GM12892 (cell line): ENCODE data around the gene LMBR1L.

Experiments
- POLR2A ChIP-seq: IDR thresholded peaks from 2 replicates; pipeline ENCODE4 v1.6.1; 2011; ENCODE audit warnings: low read depth, low read length, control low read depth
- POLR2AphosphoS5 ChIP-seq: IDR thresholded peaks from 2 replicates; pipeline ENCODE4 v1.6.1; 2011; ENCODE audit warnings: low read depth, low read length, control low read depth

GRCh38 chr12:49144384-49144783 lies 33.7 kb upstream of the LMBR1L start:
- TF ChIP-seq POLR2AphosphoS5 (no peak), POLR2A (no peak)
